NCI-H774 (cell line): ENCODE measurements around the gene REEP6.
"Not testable (repeated sequence)": the region's sequence is repeated elsewhere in the genome, so short reads cannot be mapped to it uniquely, and the experiment has no call there.

Experiments
- DNase-seq: peaks from one replicate; lab custom pipeline; 2025; lab: John Stamatoyannopoulos, UW

REEP6 gene

GRCh38 chr19:1524287-1524971 lies 33.4 kb downstream of the REEP6 start:
- DNase-seq: no peak

DNA sequence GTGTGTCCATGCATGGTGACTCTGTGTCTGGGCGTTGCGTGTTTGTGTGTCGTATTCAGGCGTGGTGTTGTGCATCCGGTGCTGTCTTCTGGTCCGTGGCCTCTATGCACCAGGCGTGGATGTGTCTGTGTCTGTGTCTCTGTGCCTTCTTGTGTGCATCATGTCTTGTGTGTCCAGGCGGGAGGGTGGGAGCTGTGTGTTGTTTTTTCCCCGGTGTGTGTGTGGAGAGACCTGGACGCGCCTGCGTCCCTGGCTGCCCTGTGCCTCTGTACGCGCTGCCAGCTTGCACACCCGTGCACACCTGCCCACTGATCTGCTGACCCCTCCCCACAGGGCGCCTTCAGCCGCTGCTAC lies 34.0 kb downstream of the REEP6 start:
- no peak for DNase-seq

- DNase-seq: no peak
Measured at GRCh38 chr19:1525343-1525742, 34.4 kb downstream of the REEP6 start.

- DNase-seq: no peak
Measured at GRCh38 chr19:1526066-1526778, 35.2 kb downstream of the REEP6 start.

GRCh38 chr19:1526979-1527649 lies 36.1 kb downstream of the REEP6 start:
- DNase-seq: no peak

DNA sequence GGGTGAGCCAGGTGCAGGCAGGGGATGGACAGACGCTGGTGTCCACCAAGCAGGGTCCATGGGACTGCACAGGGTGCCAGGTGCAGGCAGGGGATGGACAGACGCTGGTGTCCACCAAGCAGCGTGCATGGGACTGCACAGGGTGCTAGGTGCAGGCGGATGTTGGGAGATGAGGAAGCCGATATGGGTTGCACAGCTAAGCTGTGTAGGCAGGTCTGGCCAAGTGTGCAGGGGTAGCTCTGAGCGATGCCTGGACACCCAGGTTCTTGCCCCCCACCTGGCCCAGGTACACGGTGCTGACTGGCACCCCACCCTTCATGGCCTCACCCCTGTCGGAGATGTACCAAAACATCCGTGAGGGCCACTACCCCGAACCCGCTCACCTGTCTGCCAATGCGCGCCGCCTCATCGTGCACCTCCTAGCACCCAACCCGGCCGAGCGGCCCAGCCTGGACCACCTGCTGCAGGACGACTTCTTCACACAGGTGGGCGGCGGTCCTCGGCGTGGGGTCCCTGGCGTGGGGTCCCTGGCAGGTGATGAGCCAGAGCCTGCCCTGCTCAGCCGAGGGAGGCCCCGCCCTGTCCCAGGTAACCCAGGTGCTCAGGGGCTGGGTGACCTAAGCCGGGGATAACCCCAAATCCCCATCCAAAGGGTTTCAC lies 36.8 kb downstream of the REEP6 start:
- no peak for DNase-seq

DNA sequence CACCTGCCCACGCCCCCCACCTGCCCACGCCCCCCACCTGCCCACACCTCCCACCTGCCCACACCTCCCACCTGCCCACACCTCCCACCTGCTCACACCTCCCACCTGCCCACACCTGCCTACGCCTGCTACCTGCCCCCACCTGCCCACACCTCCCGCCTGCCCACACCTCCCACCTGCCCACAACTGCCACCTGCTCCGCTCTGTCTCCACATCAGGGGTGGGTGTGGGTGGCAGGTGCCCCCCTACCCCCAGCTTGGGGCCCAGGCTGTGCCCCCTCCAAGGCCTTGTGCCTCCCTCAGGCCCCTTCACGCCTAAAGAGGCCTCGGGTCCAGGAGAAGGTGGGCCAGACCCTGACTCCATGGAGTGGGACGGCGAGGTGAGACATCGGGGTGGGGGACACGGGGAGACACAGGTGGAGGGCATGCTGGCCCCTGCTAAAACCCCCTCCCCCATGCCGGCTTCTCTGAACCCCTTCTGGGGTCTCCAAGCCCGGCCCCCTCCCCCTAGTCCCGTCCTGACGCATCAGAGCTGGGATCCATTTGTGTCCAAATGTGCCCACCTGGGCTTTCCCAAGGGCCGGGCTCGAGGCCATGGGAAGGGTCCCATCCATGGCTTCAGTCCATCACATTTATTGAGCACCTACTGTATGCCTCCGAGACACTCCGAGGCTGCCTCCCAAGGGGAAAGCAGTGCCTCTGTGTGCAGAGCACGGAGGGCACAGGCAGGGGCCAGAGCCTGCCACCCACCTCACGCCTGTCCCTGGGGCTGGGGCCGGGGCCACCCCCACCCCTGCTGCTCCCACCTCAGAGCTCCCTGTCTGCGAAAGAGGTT lies 37.8 kb downstream of the REEP6 start:
- no peak for DNase-seq

GRCh38 chr19:1529430-1529816 lies 38.4 kb downstream of the REEP6 start:
- DNase-seq: no peak

DNA sequence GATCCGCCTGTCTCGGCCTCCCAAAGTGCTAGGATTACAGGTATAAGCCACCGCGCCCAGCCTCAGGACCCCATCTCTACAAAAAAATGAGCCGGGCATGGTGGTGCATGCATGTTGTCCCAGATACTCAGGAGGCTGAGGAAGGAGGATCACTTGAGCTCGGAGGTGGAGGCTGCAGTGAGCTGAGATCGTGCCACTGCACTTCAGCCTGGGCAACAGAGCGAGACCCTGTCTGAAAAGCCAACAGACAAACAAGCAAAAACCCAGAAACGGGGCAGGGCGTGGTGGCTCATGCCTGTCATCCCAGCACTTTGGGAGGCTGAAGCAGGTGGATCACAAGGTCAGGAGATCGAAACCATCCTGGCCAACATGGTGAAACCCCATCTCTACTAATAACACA lies 39.9 kb downstream of the REEP6 start:
- not testable (repeated sequence) for DNase-seq

DNA sequence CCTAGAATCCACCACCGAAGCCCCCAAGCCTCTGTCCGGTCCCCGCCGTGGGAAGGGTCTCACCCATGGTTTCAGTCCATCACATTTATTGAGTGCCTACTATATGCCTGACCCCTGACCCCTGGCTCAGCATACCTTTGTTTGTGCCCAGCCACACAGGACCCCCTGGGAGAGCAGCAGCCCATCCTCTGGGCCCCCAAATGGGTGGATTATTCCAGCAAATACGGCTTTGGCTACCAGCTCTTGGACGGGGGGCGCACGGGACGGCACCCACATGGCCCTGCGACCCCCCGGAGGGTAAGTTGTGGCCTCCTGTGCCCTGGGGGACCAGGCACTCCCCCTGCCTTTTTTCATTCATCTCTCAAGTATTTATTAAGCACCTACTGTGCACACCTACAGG lies 40.6 kb downstream of the REEP6 start:
- DNase-seq: no peak

DNA sequence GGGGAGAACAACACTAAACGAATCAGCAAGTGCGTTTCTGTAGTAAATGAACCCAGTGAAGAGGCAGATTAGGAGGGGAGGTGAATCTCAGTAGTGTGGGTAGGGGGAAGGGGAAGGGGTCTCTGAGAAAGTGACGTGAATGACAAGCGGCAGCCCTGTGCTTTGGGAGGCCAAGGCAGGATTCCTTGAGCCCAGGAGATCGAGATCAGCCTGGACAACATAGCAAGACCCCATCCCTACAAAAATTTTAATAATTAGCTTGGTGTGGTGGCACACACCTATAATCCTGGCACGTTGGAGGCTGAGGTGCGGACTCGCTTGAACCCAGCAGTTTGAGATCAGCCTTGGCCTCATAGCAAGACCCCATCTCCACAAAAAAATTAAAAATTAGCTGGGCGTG lies 41.0 kb downstream of the REEP6 start:
- no peak for DNase-seq

DNA sequence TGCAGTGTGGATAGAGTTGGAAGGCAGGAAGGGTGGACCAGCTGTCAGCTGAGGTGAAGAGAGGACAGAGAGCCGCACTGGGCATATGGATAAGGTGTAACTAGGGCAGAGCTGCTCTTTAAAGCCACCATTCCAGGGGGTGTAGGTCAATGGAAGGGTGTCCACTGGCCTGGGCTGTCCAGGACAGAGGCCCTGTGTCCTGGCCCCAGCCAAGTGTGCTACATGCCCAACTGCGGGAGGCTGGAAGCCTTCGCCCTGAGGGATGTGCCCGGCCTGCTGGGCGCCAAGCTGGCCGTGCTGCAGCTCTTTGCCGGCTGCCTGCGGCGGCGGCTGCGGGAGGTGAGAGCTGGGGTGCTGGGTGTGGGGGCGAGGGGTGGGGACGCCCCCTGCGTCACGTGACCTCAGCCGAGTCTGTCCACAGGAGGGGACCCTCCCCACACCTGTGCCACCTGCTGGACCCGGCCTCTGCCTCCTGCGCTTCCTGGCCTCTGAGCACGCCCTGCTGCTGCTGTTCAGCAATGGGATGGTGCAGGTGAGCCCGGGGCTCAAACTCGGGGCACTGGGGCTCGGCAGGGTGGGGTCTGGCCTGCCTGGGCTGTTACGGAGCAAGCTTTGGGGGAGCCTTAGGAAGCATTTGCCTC lies 42.6 kb downstream of the REEP6 start:
- DNase-seq: no peak

GRCh38 chr19:1534972-1535371 lies 44.0 kb downstream of the REEP6 start:
- no peak for DNase-seq

- not testable (repeated sequence) for DNase-seq
Measured at GRCh38 chr19:1535699-1536098, 44.7 kb downstream of the REEP6 start.

DNA sequence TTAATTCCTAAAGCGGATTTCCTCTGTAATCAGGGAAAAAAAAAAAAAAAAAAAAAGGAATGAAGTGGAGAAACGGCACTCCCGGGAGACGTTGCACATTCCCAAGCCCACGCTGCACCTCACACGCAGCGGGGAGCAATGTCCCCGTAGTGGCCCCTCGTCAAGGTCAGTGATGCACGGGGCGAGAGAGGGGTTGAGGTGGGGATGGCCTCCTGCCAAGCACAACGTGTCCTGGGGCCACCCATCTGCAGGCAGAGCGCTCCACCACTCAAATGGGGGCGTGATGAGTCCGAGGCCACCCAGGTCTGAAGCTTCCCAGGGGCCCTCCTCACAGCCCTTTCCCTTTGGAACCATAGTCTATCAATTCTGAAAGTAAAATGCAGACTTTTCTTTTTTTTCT lies 48.0 kb downstream of the REEP6 start:
- DNase-seq: no peak

DNA sequence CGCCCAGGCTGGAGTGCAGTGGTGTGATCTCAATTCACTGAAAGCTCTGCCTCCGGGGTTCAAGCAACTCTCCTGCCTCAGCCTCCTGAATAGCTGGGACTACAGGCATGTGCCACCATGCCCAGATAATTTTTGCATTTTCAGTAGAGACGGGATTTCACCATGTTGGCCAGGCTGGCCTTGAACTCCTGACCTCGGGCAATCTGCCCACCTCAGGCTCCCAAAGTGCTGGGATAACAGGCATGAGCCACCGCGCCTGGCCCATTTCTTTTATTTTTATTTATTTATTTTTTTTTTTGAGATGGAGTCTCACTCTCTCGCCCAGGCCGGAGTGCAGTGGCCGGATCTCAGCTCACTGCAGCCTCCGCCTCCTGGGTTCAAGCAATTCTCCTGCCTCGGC lies 48.8 kb downstream of the REEP6 start:
- DNase-seq: not testable (repeated sequence)

DNA sequence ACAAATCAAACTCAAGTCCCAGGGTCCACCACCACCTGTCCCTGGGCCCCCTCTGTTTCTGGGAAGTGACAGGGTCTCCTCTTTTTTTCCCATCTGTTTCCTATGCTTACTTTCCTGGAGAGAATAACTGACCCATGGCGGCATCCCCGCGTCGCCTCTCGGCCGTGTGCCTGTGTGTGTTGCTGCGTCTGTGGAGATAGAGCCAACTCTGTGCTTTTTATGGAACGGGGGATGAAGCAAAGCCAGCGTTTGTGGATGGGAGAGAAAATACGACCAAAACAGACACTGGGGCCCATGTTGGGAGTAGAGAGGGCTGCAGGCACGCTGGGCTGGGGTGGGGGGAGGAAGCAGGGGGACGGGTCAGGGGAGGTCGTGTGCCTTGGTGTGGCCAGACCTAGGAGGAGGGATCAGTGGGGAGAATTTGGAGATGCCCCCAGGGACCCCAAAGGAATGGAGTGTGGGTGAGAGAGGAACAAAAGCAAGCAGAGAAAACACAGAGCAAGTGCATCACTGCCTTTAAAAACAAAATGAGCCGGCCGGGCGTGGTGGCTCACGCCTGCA lies 49.5 kb downstream of the REEP6 start:
- no peak for DNase-seq
